ENCODE data around the gene RHBDD3.

DNA sequence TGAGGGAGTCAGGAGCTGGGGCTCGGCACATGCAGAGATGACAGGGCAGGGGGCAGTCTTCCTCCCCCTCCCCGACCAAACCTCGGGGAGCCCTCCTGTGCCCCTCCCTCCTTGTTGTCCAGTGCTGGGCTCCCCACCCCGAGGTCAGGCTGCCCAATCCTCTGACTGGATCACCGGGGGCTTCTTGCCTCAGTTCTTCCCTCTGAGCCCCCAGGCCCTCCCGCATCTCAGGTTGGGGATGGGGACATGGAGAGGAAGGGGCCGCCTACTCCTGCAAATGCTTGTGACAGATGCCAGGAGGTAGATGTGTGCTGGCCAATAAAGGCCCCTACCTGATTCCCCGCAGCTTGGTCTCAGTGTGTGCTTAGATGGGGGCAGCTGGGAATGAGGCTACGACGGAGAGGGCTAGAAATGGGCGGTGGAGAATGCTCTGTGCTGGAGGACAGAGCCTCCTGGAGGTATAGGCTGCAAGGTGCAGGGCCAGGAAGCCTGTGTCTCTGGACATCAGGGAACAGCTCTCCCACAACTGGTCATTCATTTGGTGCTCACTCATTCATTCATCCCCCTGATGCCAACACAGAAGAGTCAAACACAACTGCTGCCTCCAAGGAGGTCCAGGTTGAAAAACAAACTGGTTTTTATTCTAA is 8.4 kb downstream of the RHBDD3 start:
- TF ChIP-seq GATA3 (IDR thresholded peaks at IDR 0.05; ENCODE audit: low read depth, low read length), result no peak
- TF ChIP-seq GATA2 (IDR thresholded peaks at IDR 0.05; ENCODE audit: low read depth, low read length), result no peak
